Measurements from ENCODE around the gene PFKFB1. TPM values are rescaled to one million over a fixed set of nuclear protein-coding genes. Genes with fewer than 3 reads are reported as not detected.

Gene PFKFB1
- total and polyA plus RNA-seq, 9 of the 15 experiments (the other 6 are each of a cell fraction or from before 2014, with no cell fraction given): 0.07 to 0.24 (median 0.15) TPM; not detected in 2

DNA sequence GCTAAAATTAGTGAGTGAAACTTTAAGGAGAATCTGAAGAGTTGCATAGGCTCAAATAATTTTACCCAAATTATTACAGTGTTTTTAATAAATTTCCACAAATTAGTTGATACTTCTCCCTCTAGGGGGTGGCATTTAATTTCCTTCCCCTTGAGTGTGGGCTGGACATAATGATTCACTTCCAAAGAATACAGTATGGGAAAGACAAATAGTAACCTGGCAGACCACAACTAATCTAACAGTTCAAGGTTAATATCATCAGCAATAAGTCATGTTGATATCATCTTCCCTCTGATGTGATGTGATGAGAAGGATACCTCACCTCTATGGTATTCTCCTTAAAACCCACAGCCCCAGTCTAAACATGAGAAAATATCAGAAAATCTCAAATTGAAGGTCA is 15.5 kb downstream of the PFKFB1 start:
- BruUV-seq (replicated peaks): no TSS peak
- CTCF ChIA-PET (ENCODE audit: low intra/inter-chr PET ratio): no interaction called here
- FAIRE-seq: no peak

DNA sequence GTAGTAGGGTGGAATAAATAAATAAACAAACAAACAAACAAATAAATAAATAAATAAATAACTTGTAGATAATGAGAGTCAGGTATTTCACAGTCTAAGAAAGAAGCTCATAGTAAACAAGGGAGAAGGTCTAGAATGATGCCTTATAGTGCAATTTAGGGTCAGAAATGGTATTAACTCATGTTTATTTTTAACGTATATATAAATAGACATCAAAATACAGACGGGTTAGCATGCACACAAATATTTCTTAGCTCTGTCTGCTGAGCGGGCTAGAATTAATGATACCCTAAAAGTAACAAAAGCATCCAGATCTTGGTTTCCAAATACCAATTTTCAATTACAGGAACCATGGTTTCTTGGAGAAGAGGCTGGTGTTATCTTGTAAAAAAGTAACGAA is 16.6 kb downstream of the PFKFB1 start:
- H3K9me3 ChIP-seq (replicated peaks; ENCODE audit: control insufficient read depth, insufficient read depth, low read depth, low read length): no peaks in the 10 kb centered on the region
- H3K79me2 ChIP-seq (ENCODE audit: control insufficient read depth, insufficient read depth, low read length): no peaks in the 10 kb centered on the region
- no peaks in the 10 kb centered on the region for H3K27me3 ChIP-seq (ENCODE audit: control insufficient read depth in 2 of 2, insufficient read depth in 2 of 2, low read length in 2 of 2)
- in situ Hi-C loops (cut with MboI): no loop called here
- no TSS peak for BruUV-seq (replicated peaks)
- ATAC-seq (no peak), FAIRE-seq (no peak), DNase-seq (ENCODE audit: extremely low read depth in 1 of 4, low spot score in 3 of 4) (no peak)
- H3K9ac ChIP-seq (ENCODE audit: insufficient read depth in 1 of 2, low read depth in 2 of 2, low read length in 2 of 2): no peak overlapping the region
- H3K36me3 ChIP-seq (ENCODE audit: control insufficient read depth, insufficient read depth, low read length): no peaks in the 10 kb centered on the region
- ChIA-PET CTCF (ENCODE audit: low intra/inter-chr PET ratio) (no interaction called here), POLR2A (no interaction called here)
- no peaks in the 10 kb centered on the region for H3K4me1 ChIP-seq (replicated peaks in 1 of 2; ENCODE audit: control insufficient read depth in 2 of 2, insufficient read depth in 2 of 2, low read length in 2 of 2)
- H4K20me1 ChIP-seq (replicated peaks; ENCODE audit: control insufficient read depth, insufficient read depth, low read length): no peaks in the 10 kb centered on the region
- H2AFZ ChIP-seq (ENCODE audit: low read depth, low read length): no peak overlapping the region
- H3K27ac ChIP-seq (ENCODE audit: extremely low read depth, low read depth, low read length): no peak overlapping the region
- intact Hi-C loops (cut with micrococcal nuclease): no loop called here
- no peaks in the 10 kb centered on the region for H3K9me1 ChIP-seq (ENCODE audit: control insufficient read depth, insufficient read depth, low read length)
- H3K4me3 ChIP-seq: no peak overlapping the region
- 8% methylated on average over 4 of the region's 4 CpGs for WGBS (ENCODE audit: insufficient coverage, low coverage, missing lambda C conversion rate)
- no peak overlapping the region for H3K4me2 ChIP-seq (ENCODE audit: insufficient read depth, low read length)
- no peak for TF ChIP-seq SAFB (IDR thresholded peaks at IDR 0.05; ENCODE audit: borderline replicate concordance, low read depth, low read length)
- TF ChIP-seq ZEB2 (IDR thresholded peaks at IDR 0.05): no peak
- TF ChIP-seq, protein P1, sequence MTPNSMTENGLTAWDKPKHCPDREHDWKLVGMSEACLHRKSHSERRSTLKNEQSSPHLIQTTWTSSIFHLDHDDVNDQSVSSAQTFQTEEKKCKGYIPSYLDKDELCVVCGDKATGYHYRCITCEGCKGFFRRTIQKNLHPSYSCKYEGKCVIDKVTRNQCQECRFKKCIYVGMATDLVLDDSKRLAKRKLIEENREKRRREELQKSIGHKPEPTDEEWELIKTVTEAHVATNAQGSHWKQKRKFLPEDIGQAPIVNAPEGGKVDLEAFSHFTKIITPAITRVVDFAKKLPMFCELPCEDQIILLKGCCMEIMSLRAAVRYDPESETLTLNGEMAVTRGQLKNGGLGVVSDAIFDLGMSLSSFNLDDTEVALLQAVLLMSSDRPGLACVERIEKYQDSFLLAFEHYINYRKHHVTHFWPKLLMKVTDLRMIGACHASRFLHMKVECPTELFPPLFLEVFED (CRISPR knock-in tag; conservative IDR thresholded peaks at IDR 0.05): no peak
- no peak for TF ChIP-seq CBX2 (IDR thresholded peaks at IDR 0.05; ENCODE audit: insufficient read depth, low read length, poor library complexity, severe bottlenecking)
- no peak for TF ChIP-seq SMARCE1 (IDR thresholded peaks at IDR 0.05)
- TF ChIP-seq MTF1 (CRISPR knock-in tag; IDR thresholded peaks at IDR 0.05; ENCODE audit: borderline replicate concordance): no peak
- TF ChIP-seq DNMT1 (IDR thresholded peaks at IDR 0.05): no peak

More for the DNA sequence above, 15.5 kb downstream of the PFKFB1 start:
- Histone ChIP-seq H2AFZ (ENCODE audit: low read depth, low read length) (no peak overlapping the region), H3K27me3 (ENCODE audit: control insufficient read depth in 2 of 2, insufficient read depth in 2 of 2, low read length in 2 of 2) (no peaks in the 10 kb centered on the region), H3K27ac (ENCODE audit: extremely low read depth, low read depth, low read length) (no peak overlapping the region), H4K20me1 (replicated peaks; ENCODE audit: control insufficient read depth, insufficient read depth, low read length) (no peaks in the 10 kb centered on the region), H3K79me2 (ENCODE audit: control insufficient read depth, insufficient read depth, low read length) (no peaks in the 10 kb centered on the region), H3K9me3 (replicated peaks; ENCODE audit: control insufficient read depth, insufficient read depth, low read depth, low read length) (no peaks in the 10 kb centered on the region), H3K4me2 (ENCODE audit: insufficient read depth, low read length) (no peak overlapping the region), H3K9ac (ENCODE audit: insufficient read depth in 1 of 2, low read depth in 2 of 2, low read length in 2 of 2) (no peak overlapping the region), H3K4me1 (replicated peaks in 1 of 2; ENCODE audit: control insufficient read depth in 2 of 2, insufficient read depth in 2 of 2, low read length in 2 of 2) (no peaks in the 10 kb centered on the region), H3K9me1 (ENCODE audit: control insufficient read depth, insufficient read depth, low read length) (no peaks in the 10 kb centered on the region), H3K4me3 (no peak overlapping the region), H3K36me3 (ENCODE audit: control insufficient read depth, insufficient read depth, low read length) (no peaks in the 10 kb centered on the region)
- TF ChIP-seq, protein P2, sequence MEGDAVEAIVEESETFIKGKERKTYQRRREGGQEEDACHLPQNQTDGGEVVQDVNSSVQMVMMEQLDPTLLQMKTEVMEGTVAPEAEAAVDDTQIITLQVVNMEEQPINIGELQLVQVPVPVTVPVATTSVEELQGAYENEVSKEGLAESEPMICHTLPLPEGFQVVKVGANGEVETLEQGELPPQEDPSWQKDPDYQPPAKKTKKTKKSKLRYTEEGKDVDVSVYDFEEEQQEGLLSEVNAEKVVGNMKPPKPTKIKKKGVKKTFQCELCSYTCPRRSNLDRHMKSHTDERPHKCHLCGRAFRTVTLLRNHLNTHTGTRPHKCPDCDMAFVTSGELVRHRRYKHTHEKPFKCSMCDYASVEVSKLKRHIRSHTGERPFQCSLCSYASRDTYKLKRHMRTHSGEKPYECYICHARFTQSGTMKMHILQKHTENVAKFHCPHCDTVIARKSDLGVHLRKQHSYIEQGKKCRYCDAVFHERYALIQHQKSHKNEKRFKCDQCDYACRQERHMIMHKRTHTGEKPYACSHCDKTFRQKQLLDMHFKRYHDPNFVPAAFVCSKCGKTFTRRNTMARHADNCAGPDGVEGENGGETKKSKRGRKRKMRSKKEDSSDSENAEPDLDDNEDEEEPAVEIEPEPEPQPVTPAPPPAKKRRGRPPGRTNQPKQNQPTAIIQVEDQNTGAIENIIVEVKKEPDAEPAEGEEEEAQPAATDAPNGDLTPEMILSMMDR (IDR thresholded peaks at IDR 0.05 in 2 of 3, conservative IDR thresholded peaks at IDR 0.05 in 1 of 3; ENCODE audit: insufficient read depth in 2 of 3, low read depth in 1 of 3, low read length in 3 of 3): peak in 1 of 3 experiments; percentile 5; a peak in 1 of 6 replicates
- TF ChIP-seq ZNF217 (CRISPR knock-in tag; IDR thresholded peaks at IDR 0.05): no peak
- POLR2A ChIA-PET: no interaction called here
- intact Hi-C loops (cut with micrococcal nuclease) (no loop called here), in situ Hi-C loops (cut with MboI) (no loop called here)
- no peak for DNase-seq (ENCODE audit: extremely low read depth in 1 of 4, low spot score in 3 of 4)
- ATAC-seq: no peak

Measured in K562 (cell line).